ENCODE results near the gene UBE2E2.

UBE2E2 gene

GRCh38 chr3:23242106-23242505 is 39.0 kb downstream of the UBE2E2 start:
- DNase-seq: no peak

GRCh38 chr3:23244324-23245041 is 41.4 kb downstream of the UBE2E2 start:
- DNase-seq: no peak

GRCh38 chr3:23246651-23247050 is 43.5 kb downstream of the UBE2E2 start:
- no peak for DNase-seq

GRCh38 chr3:23248594-23249131 is 45.5 kb downstream of the UBE2E2 start:
- no peak for DNase-seq

GRCh38 chr3:23249961-23250360 is 46.8 kb downstream of the UBE2E2 start:
- no peak for DNase-seq

GRCh38 chr3:23252122-23252521 is 49.0 kb downstream of the UBE2E2 start:
- no peak for DNase-seq

GRCh38 chr3:23253214-23253613 is 50.1 kb downstream of the UBE2E2 start:
- no peak for DNase-seq

GRCh38 chr3:23254282-23254681 is 51.2 kb downstream of the UBE2E2 start:
- DNase-seq: peak; percentile 35

GRCh38 chr3:23254835-23255234 is 51.7 kb downstream of the UBE2E2 start:
- no peak for DNase-seq

GRCh38 chr3:23256741-23257435 is 53.8 kb downstream of the UBE2E2 start:
- DNase-seq: no peak

- DNase-seq: no peak
Observed at GRCh38 chr3:23258110-23258509, 55.0 kb downstream of the UBE2E2 start.

GRCh38 chr3:23259515-23259914 is 56.4 kb downstream of the UBE2E2 start:
- DNase-seq: no peak

- no peak for DNase-seq
Observed at GRCh38 chr3:23262766-23263165, 59.6 kb downstream of the UBE2E2 start.

GRCh38 chr3:23263796-23264195 is 60.7 kb downstream of the UBE2E2 start:
- DNase-seq: no peak

GRCh38 chr3:23264413-23264812 is 61.3 kb downstream of the UBE2E2 start:
- DNase-seq: no peak

GRCh38 chr3:23270423-23270822 is 67.3 kb downstream of the UBE2E2 start:
- DNase-seq: no peak

GRCh38 chr3:23271876-23272741 is 69.0 kb downstream of the UBE2E2 start:
- no peak for DNase-seq

- no peak for DNase-seq
Observed at GRCh38 chr3:23272820-23273219, 69.7 kb downstream of the UBE2E2 start.

GRCh38 chr3:23275061-23275460 is 71.9 kb downstream of the UBE2E2 start:
- DNase-seq: no peak

- DNase-seq: no peak
Observed at GRCh38 chr3:23275814-23276213, 72.7 kb downstream of the UBE2E2 start.

GRCh38 chr3:23276913-23277658 is 74.0 kb downstream of the UBE2E2 start:
- no peak for DNase-seq

GRCh38 chr3:23277688-23278087 is 74.6 kb downstream of the UBE2E2 start:
- DNase-seq: no peak

GRCh38 chr3:23283625-23284024 is 80.5 kb downstream of the UBE2E2 start:
- DNase-seq: no peak
